MM.1S (cell line): Measurements from ENCODE around the gene CACNG3.

Experiments used
- DNase-seq: peaks from one replicate; pipeline ENCODE4 v3.0.0-alpha.2; 2015
- H2AFZ ChIP-seq: fragments of 300-600 bp; sonication (generic); 2 replicates; pipeline ENCODE4 v1.6.0; 2016; ENCODE audit warnings: antibody characterized with exemption, low read length
- H3F3A ChIP-seq: fragments of 300-600 bp; sonication (generic); 2 replicates; pipeline ENCODE4 v1.6.1; 2016; ENCODE audit warnings: mild to moderate bottlenecking, antibody characterized with exemption, low read length, moderate library complexity, mixed read lengths; ENCODE audit not compliant: insufficient read depth
- H3K27ac ChIP-seq: fragments of 300-600 bp; sonication (generic); 2 replicates; pipeline ENCODE4 v1.5.1; 2016; ENCODE audit warnings: mild to moderate bottlenecking, low read length
- H3K27me3 ChIP-seq: fragments of 300-600 bp; sonication (generic); replicated peaks from 2 replicates; pipeline ENCODE4 v1.6.0; 2016; ENCODE audit warnings: low read length; ENCODE audit not compliant: insufficient read depth
- H3K36me3 ChIP-seq: fragments of 300-600 bp; sonication (generic); replicated peaks from 2 replicates; pipeline ENCODE4 v1.6.1; 2016; ENCODE audit warnings: mild to moderate bottlenecking, low read length, mixed read lengths; ENCODE audit not compliant: insufficient read depth
- H3K4me1 ChIP-seq: fragments of 300-600 bp; sonication (generic); 2 replicates; pipeline ENCODE4 v1.6.1; 2016; ENCODE audit warnings: low read length, mixed read lengths
- H3K4me2 ChIP-seq: fragments of 300-600 bp; sonication (generic); 2 replicates; pipeline ENCODE4 v1.6.0; 2016; ENCODE audit warnings: low read depth, low read length
- H3K4me3 ChIP-seq: fragments of 300-600 bp; sonication (generic); 2 replicates; pipeline ENCODE4 v1.5.1; 2016; ENCODE audit warnings: low read length, mixed read lengths
- H3K79me2 ChIP-seq: fragments of 300-600 bp; sonication (generic); 2 replicates; pipeline ENCODE4 v1.6.1; 2016; ENCODE audit warnings: mixed run types, low read length, mixed read lengths
- H3K9ac ChIP-seq: fragments of 300-600 bp; sonication (generic); 2 replicates; pipeline ENCODE4 v1.6.1; 2016; ENCODE audit warnings: low read length, mixed read lengths
- H3K9me2 ChIP-seq: fragments of 300-600 bp; sonication (generic); replicated peaks from 2 replicates; pipeline ENCODE4 v1.6.1; 2016; ENCODE audit warnings: mild to moderate bottlenecking, low read length, mixed read lengths; ENCODE audit not compliant: insufficient read depth
- H3K9me3 ChIP-seq: fragments of 300-600 bp; sonication (generic); replicated peaks from 2 replicates; pipeline ENCODE4 v1.6.1; 2016; ENCODE audit warnings: mild to moderate bottlenecking, low read length, mixed read lengths; ENCODE audit not compliant: insufficient read depth
- H4K20me1 ChIP-seq: fragments of 300-600 bp; sonication (generic); 2 replicates; pipeline ENCODE4 v1.6.1; 2016; ENCODE audit warnings: mild to moderate bottlenecking, low read length, moderate library complexity, mixed read lengths; ENCODE audit not compliant: insufficient read depth
- EZH2 ChIP-seq: fragments of 300-600 bp; sonication (generic); optimal IDR thresholded peaks from 2 replicates; pipeline ENCODE3; 2017; ENCODE audit warnings: low read depth, mild to moderate bottlenecking, antibody characterized with exemption, low read length, mixed read lengths
- EZH2phosphoT487 ChIP-seq: fragments of 300-600 bp; sonication (generic); IDR thresholded peaks from 2 replicates; pipeline ENCODE4 v1.6.1; 2018; ENCODE audit warnings: antibody characterized with exemption, low read length
- TF ChIP-seq, protein P1 (sequence below): fragments of 300-600 bp; sonication (generic); IDR thresholded peaks from 2 replicates; pipeline ENCODE4 v1.5.1; 2016; ENCODE audit warnings: antibody characterized with exemption, low read length, mixed read lengths

The CACNG3 gene

GRCh38 chr16:24309258-24310142 is 53.4 kb downstream of the CACNG3 start:
- Histone ChIP-seq H3K27me3 (no peaks in the 10 kb centered on the region), H3K9me2 (no peaks in the 10 kb centered on the region), H3K27ac (no peak overlapping the region), H3K9me3 (no peaks in the 10 kb centered on the region), H3K36me3 (no peaks in the 10 kb centered on the region), H3K9ac (no peak overlapping the region), H3K79me2 (no peaks in the 10 kb centered on the region), H2AFZ (no peak overlapping the region), H3K4me2 (no peak overlapping the region), H3F3A (no peaks in the 10 kb centered on the region), H4K20me1 (no peaks in the 10 kb centered on the region), H3K4me1 (no peaks in the 10 kb centered on the region), H3K4me3 (no peak overlapping the region)
- no peak for DNase-seq
- TF ChIP-seq, protein P1, sequence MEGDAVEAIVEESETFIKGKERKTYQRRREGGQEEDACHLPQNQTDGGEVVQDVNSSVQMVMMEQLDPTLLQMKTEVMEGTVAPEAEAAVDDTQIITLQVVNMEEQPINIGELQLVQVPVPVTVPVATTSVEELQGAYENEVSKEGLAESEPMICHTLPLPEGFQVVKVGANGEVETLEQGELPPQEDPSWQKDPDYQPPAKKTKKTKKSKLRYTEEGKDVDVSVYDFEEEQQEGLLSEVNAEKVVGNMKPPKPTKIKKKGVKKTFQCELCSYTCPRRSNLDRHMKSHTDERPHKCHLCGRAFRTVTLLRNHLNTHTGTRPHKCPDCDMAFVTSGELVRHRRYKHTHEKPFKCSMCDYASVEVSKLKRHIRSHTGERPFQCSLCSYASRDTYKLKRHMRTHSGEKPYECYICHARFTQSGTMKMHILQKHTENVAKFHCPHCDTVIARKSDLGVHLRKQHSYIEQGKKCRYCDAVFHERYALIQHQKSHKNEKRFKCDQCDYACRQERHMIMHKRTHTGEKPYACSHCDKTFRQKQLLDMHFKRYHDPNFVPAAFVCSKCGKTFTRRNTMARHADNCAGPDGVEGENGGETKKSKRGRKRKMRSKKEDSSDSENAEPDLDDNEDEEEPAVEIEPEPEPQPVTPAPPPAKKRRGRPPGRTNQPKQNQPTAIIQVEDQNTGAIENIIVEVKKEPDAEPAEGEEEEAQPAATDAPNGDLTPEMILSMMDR = no peak
- TF ChIP-seq EZH2 = no peak
- TF ChIP-seq EZH2phosphoT487 = no peak

- no peaks in the 10 kb centered on the region for H3K79me2 ChIP-seq
- no peaks in the 10 kb centered on the region for H3F3A ChIP-seq
- no peak for DNase-seq
- no peak overlapping the region for H3K4me2 ChIP-seq
- no peaks in the 10 kb centered on the region for H3K36me3 ChIP-seq
- H3K4me3 ChIP-seq = no peak overlapping the region
- no peaks in the 10 kb centered on the region for H4K20me1 ChIP-seq
- H2AFZ ChIP-seq = no peak overlapping the region
- no peak overlapping the region for H3K27ac ChIP-seq
- H3K9ac ChIP-seq = no peak overlapping the region
- no peaks in the 10 kb centered on the region for H3K4me1 ChIP-seq
- H3K9me2 ChIP-seq = no peaks in the 10 kb centered on the region
- H3K27me3 ChIP-seq = no peaks in the 10 kb centered on the region
- no peak for TF ChIP-seq EZH2phosphoT487
- TF ChIP-seq, protein P1 = no peak
- no peak for TF ChIP-seq EZH2
- H3K9me3 ChIP-seq = no peaks in the 10 kb centered on the region
Observed at GRCh38 chr16:24315343-24315742, 59.2 kb downstream of the CACNG3 start.

DNA sequence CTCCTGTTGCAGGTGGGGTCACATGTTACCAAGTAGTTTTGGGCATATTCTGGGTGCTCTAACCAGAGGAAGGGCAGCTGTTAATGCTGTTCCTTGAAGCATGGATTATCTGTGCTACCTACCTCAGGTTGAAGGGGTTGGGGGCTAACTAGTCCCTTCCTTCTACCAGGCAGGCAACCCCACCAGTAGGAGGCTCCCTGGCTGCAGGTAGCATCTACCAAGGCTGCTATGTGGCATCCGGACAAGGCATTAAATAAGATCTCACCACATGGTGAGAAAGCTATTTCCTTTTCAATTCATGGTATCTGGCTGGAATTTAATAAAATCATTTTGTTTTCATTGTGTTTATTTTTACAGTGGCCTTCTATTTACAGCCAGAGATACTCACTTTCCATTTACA is 62.5 kb downstream of the CACNG3 start:
- H3K4me3 ChIP-seq = no peak overlapping the region
- no peaks in the 10 kb centered on the region for H3K36me3 ChIP-seq
- TF ChIP-seq EZH2 (no peak), EZH2phosphoT487 (no peak)
- TF ChIP-seq, protein P1 = no peak
- no peaks in the 10 kb centered on the region for H3K4me1 ChIP-seq
- H3K79me2 ChIP-seq = no peaks in the 10 kb centered on the region
- H4K20me1 ChIP-seq = no peaks in the 10 kb centered on the region
- no peaks in the 10 kb centered on the region for H3K9me2 ChIP-seq
- DNase-seq = no peak
- H3K27ac ChIP-seq = no peak overlapping the region
- H3K27me3 ChIP-seq = no peaks in the 10 kb centered on the region
- H2AFZ ChIP-seq = no peak overlapping the region
- no peak overlapping the region for H3K4me2 ChIP-seq
- H3F3A ChIP-seq = no peaks in the 10 kb centered on the region
- H3K9ac ChIP-seq = no peak overlapping the region
- no peaks in the 10 kb centered on the region for H3K9me3 ChIP-seq
